Mesodermal cell (in vitro differentiated cells): Measurements from ENCODE around the gene CDH16.
"Not testable (repeated sequence)": the region's sequence is repeated elsewhere in the genome, so short reads cannot be mapped to it uniquely, and the experiment has no call there.

Experiments
- H3K27ac ChIP-seq: 2 replicates; pipeline ENCODE4 v1.7.0; 2013; ENCODE audit warnings: mild to moderate bottlenecking, low read depth, low read length, moderate library complexity; ENCODE audit not compliant: severe bottlenecking
- H3K36me3 ChIP-seq: 2 replicates; pipeline ENCODE4 v1.7.1; 2013; ENCODE audit warnings: mild to moderate bottlenecking, low read length, moderate library complexity; ENCODE audit not compliant: control insufficient read depth, insufficient read depth
- H3K4me1 ChIP-seq: one replicate; pipeline ENCODE4 v1.7.1; 2013; ENCODE audit warnings: mild to moderate bottlenecking, low read length; ENCODE audit not compliant: insufficient read depth, control insufficient read depth, poor library complexity, severe bottlenecking
- H3K4me3 ChIP-seq: 2 replicates; pipeline ENCODE4 v1.7.0; 2013; ENCODE audit warnings: low read length, control low read depth, mild to moderate bottlenecking; ENCODE audit not compliant: insufficient read depth, poor library complexity, severe bottlenecking; ENCODE audit errors: extremely low read depth
- H3K9me3 ChIP-seq: 2 replicates; pipeline ENCODE4 v1.7.1; 2013; ENCODE audit warnings: mild to moderate bottlenecking, low read length, moderate library complexity; ENCODE audit not compliant: control insufficient read depth
- WGBS, 2 experiments: methylation state at CpG; one replicate each; pipeline ENCODE4 v1.1.5; 2013; ENCODE audit warnings: missing lambda C conversion rate in 2 of 2; ENCODE audit not compliant: insufficient coverage in 2 of 2; 5-methylcytosine and 5-hydroxymethylcytosine counted together

Gene CDH16

DNA sequence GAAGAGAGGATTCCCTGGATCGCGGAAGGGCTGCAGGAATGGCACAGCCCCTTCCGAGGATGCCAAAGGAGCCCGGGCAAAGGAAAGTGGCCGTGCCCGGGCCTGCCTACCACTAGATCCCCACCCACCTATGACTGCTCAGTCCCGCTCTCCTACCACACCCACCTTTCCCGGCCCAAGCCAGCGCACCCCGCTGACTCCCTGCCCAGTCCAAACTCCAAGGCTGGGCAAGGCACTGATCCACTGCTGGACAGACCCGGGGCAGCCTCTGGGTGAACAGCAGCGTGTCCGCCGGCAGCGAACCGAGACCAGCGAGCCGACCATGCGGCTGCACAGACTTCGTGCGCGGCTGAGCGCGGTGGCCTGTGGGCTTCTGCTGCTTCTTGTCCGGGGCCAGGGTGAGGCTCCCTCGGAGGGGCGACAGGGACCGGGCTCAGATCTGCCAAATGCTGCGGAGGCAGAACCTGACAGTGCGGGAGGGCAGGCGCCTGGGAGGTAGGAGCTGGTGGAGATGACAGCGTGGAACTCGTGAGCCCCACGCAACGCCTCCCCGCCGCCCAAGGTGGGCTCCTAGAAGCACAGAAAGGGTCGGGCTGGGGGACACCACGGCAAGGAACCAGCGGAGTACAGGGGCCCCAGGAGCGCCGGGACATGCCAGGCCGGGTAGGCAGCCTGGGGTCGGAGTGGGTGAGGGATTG lies 16.8 kb upstream of the CDH16 start, which contains the start of gene CES2:
Gene CES2, plus strand, starts transcription at position 203 of the 698 bp plus-strand sequence. Its CDS starts 120 bp downstream, at position 323.
- H3K36me3 ChIP-seq, result peaks cover 40% of the 10 kb centered on the region
- H3K27ac ChIP-seq, result peak within 1 kb of the TSS; percentile 53
- WGBS, 2 experiments, result 75 to 77% methylated on average over 34 to 38 of the region's 44 CpGs
- H3K4me3 ChIP-seq, result peak within 1 kb of the TSS; percentile 93
- no peaks in the 10 kb centered on the region for H3K9me3 ChIP-seq
- H3K4me1 ChIP-seq, result peaks cover 13% of the 10 kb centered on the region

GRCh38 chr16:66934839-66935313 lies 16.2 kb upstream of the CDH16 start:
- H3K36me3 ChIP-seq, result peaks cover 40% of the 10 kb centered on the region
- H3K4me1 ChIP-seq, result peaks cover 13% of the 10 kb centered on the region
- H3K9me3 ChIP-seq, result not testable (repeated sequence)
- H3K4me3 ChIP-seq, result peak overlapping the region; percentile 93
- WGBS, 2 experiments, result 11 to 16% methylated on average over 12 of the region's 24 CpGs
- peak overlapping the region; percentile 53 for H3K27ac ChIP-seq

- Histone ChIP-seq H3K4me3 (peak within 1 kb of the TSS; percentile 93), H3K36me3 (peaks cover 34% of the 10 kb centered on the region), H3K27ac (peak within 1 kb of the TSS; percentile 53), H3K9me3 (no peaks in the 10 kb centered on the region), H3K4me1 (peaks cover 13% of the 10 kb centered on the region)
- WGBS, 2 experiments, result 0% methylated on average over 73 to 75 of the region's 76 CpGs
Observed at GRCh38 chr16:66934138-66934838, 15.6 kb upstream of the CDH16 start, which contains the start of gene CIAO2B. Gene CIAO2B (minus strand): TSS chr16:66934402. CDS start chr16:66934364, 38 bp downstream.

DNA sequence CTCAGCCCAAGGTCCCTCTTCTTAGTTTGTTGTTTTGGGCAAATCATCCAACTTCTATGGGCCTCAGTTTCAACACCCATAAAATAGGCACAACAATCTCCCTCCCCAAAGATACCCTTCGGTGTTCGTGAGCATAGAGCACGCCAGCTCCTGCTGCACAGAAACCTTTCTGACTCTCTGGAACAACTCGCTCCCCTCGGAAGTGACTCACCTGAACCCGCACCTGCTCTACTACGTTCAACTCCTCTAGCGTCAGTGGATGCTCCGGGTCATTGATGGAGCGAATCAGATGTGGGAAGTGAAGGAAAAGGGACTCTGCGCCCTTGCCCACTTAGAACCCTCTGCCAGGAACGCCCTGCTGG lies 15.1 kb upstream of the CDH16 start:
- peak overlapping the region; percentile 41 for H3K27ac ChIP-seq
- H3K9me3 ChIP-seq, result no peaks in the 10 kb centered on the region
- H3K36me3 ChIP-seq, result peaks cover 31% of the 10 kb centered on the region
- 7 to 8% methylated on average over 4 to 6 of the region's 12 CpGs for WGBS, 2 experiments
- peak overlapping the region; percentile 93 for H3K4me3 ChIP-seq
- peaks cover 13% of the 10 kb centered on the region for H3K4me1 ChIP-seq

- Histone ChIP-seq H3K4me3 (no peak overlapping the region), H3K9me3 (no peaks in the 10 kb centered on the region), H3K36me3 (peaks cover 23% of the 10 kb centered on the region)
Observed at GRCh38 chr16:66932076-66932475, 13.4 kb upstream of the CDH16 start.

DNA sequence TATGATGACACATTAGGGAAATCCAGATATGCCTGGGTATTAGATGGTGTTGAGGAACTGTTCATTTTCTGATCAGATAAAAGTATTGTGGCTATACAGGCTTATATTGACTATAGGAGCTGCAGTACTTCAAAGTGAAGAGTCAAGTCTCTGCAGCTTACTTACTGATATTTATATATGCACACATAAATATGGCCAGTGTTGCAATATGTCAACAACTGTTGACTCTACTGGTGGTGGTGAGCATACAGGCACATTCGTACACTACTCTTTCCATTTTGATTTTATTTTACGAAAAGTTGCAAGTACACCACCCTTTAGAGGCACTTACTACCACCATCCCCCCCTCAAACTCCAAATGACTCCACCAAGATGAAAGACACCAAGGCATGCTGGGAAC lies 13.0 kb upstream of the CDH16 start:
- H3K27ac ChIP-seq, result no peak overlapping the region
- H3K9me3 ChIP-seq, result no peaks in the 10 kb centered on the region
- 88% methylated on average over 2 of the region's 2 CpGs; no CpG with 5 or more reads in 1 of the 2 experiments for WGBS, 2 experiments
- no peak overlapping the region for H3K4me3 ChIP-seq
- H3K36me3 ChIP-seq, result peaks cover 19% of the 10 kb centered on the region
- peaks cover 17% of the 10 kb centered on the region for H3K4me1 ChIP-seq

More at GRCh38 chr16:66932076-66932475, 13.4 kb upstream of the CDH16 start:
- no peak overlapping the region for H3K27ac ChIP-seq
- 96 to 100% methylated on average over 3 to 4 of the region's 4 CpGs for WGBS, 2 experiments
- peaks cover 13% of the 10 kb centered on the region for H3K4me1 ChIP-seq

GRCh38 chr16:66930189-66930588 lies 11.5 kb upstream of the CDH16 start:
- Histone ChIP-seq H3K4me1 (peaks cover 9% of the 10 kb centered on the region), H3K4me3 (no peak overlapping the region), H3K9me3 (no peaks in the 10 kb centered on the region), H3K36me3 (peaks cover 17% of the 10 kb centered on the region), H3K27ac (no peak overlapping the region)
- WGBS, 2 experiments, result 95 to 100% methylated on average over 1 to 3 of the region's 4 CpGs

DNA sequence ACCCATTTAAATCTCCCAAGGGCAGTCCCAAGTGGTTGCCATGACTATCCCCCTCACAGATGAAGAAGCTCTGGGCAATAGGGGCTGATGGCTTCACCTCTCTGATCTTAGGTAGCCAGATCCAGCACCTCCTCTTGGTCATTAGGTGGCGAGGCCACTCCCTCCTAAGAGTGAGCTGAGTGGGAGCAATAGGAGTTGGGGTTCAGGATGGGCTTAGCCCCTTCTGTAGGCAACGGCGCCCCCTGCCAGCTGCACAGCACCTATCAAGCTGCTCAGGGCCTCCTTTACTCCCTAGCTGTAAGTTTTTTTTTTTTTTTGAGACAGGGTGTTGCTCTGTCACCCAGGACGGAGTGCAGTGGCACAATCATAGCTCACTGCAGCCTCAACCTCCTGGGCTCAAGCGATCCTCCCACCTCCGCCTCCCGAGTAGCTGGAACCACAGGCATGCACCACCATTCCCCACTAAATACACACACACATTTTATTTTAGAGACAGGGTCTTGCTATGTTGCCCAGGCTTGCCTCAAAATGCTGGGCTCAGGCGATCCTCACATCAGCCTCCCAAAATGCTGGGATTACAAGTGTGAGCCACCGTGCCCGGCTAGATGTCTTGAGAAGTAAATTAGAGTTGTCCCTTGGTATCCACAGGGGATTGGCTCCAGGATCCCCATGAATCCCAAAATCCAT lies 10.2 kb upstream of the CDH16 start:
- WGBS, 2 experiments, result 82 to 84% methylated on average over 7 to 9 of the region's 10 CpGs
- Histone ChIP-seq H3K9me3 (no peaks in the 10 kb centered on the region), H3K4me1 (peaks cover 9% of the 10 kb centered on the region), H3K36me3 (peaks cover 17% of the 10 kb centered on the region), H3K27ac (no peak overlapping the region), H3K4me3 (no peak overlapping the region)

GRCh38 chr16:66927918-66928649 lies 9.4 kb upstream of the CDH16 start:
- Histone ChIP-seq H3K27ac (no peak overlapping the region), H3K36me3 (peaks cover 17% of the 10 kb centered on the region)
- 93% methylated on average over 8 of the region's 8 CpGs for WGBS, 2 experiments

GRCh38 chr16:66926961-66927436 lies 8.3 kb upstream of the CDH16 start:
- Histone ChIP-seq H3K4me1 (peaks cover 5% of the 10 kb centered on the region), H3K27ac (no peak overlapping the region), H3K4me3 (no peak overlapping the region), H3K36me3 (peaks cover 9% of the 10 kb centered on the region), H3K9me3 (no peaks in the 10 kb centered on the region)
- 57 to 67% methylated on average over 1 to 2 of the region's 3 CpGs for WGBS, 2 experiments

More at GRCh38 chr16:66927918-66928649, 9.4 kb upstream of the CDH16 start:
- Histone ChIP-seq H3K4me3 (no peak overlapping the region), H3K4me1 (peaks cover 5% of the 10 kb centered on the region), H3K9me3 (no peaks in the 10 kb centered on the region)
